GM12891 (cell line): Measurements from ENCODE around the gene ABCG4.
A peak's percentile ranks its signal among the peaks of the same experiment; 100 is the strongest.

Source experiments
- POLR2A ChIP-seq: IDR thresholded peaks from 2 replicates; pipeline ENCODE4 v1.6.1; 2011; ENCODE audit warnings: low read depth, low read length, control low read depth
- POLR2AphosphoS5 ChIP-seq: IDR thresholded peaks from 2 replicates; pipeline ENCODE4 v1.6.1; 2011; ENCODE audit warnings: low read depth, low read length, control low read depth
- TAF1 ChIP-seq: IDR thresholded peaks from 2 replicates; pipeline ENCODE4 v1.6.1; 2011; ENCODE audit warnings: low read depth, low read length, control low read depth

DNA sequence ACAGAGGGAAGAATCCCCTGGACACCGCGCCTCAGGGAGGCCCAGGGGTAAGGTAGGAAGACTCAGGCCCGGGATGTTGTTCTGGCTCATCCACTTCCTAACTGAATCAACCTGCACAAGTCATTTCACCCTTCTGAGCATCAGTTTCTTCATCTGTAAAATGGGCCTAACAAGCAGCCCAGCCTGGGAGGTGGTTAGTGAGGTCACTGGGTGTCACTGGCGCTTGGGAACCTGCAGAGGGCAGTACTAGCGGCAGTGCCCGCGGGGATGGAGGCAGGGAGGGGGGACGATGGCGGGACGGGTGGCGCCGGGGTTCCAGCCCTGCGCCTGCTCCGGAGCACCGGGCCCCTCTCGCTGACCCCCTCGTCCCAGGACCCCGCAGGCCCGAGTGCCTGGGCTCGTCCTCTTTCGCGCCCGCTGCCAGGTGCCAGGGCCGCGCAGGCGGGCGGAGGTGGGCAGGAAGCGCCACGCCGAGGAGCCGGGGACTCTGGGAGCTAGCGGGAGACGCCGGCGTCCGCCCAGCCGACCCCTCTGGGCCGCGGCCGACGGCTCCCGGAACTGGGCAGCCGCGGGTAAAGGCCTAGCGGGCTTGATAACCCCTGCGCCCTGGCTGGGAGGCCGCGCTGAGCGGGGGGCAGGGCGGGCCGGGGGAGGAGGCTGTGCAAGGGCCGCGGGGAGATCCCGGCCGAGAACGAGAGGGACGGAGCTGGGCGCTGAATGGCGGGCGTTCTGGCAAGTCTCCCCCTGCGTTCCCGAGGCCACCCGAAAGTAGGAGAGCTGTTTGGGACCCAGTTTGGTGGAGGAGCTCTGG lies 19.8 kb downstream of the ABCG4 start, which contains the start of gene NLRX1:
- TF ChIP-seq POLR2A (peak; percentile 35; the same call in 1 of the 2 replicates), TAF1 (peak; percentile 18; the same call in 1 of the 2 replicates), POLR2AphosphoS5 (no peak)
